Gastrocnemius medialis (tissue), 4 donors: ENCODE results near the gene LHCGR. TPM values are rescaled to one million over a fixed set of nuclear protein-coding genes. Genes with fewer than 3 reads are reported as not detected.

Experiments
- ATAC-seq, 2 donors: fragments of 150-250 bp; one replicate each; pipeline ENCODE4 v1.9.1; 2016
- DNase-seq, 2 donors: peaks; one replicate each; pipeline ENCODE4 v3.0.0-alpha.2; 2019
- H3K27ac ChIP-seq, 4 donors: fragments of 200-600 bp; sonication (generic); 1 replicate in 1 of 4; 2 replicates in 3 of 4; pipeline ENCODE4 v1.5.1; 2016 to 2018; ENCODE audit warnings: mild to moderate bottlenecking in 2 of 4, moderate library complexity in 1 of 4
- H3K27me3 ChIP-seq, 3 donors: fragments of 200-600 bp; sonication (generic) in 2 of 3; 1 replicate in 1 of 3; 2 replicates in 2 of 3; pipeline versions ENCODE4 v1.5.1 to v1.6.0; 2016 to 2019; ENCODE audit warnings: mild to moderate bottlenecking in 1 of 3, moderate library complexity in 1 of 3
- H3K36me3 ChIP-seq, 2 donors: fragments of 200-600 bp; sonication (generic) in 1 of 2; one replicate each; pipeline ENCODE4 v1.5.1; 2017 to 2018
- H3K4me1 ChIP-seq, 2 donors: fragments of 200-600 bp; sonication (generic) in 1 of 2; one replicate each; pipeline ENCODE4 v1.5.1; 2016 to 2017; ENCODE audit warnings: mild to moderate bottlenecking in 2 of 2
- H3K4me3 ChIP-seq, 4 donors: fragments of 200-600 bp; sonication (generic) in 3 of 4; 1 replicate in 1 of 4; 2 replicates in 3 of 4; pipeline ENCODE4 v1.5.1; 2016 to 2019; ENCODE audit warnings: mild to moderate bottlenecking in 2 of 4
- H3K9me3 ChIP-seq, 3 donors: fragments of 200-600 bp; sonication (generic) in 2 of 3; 1 replicate in 1 of 3; 2 replicates in 2 of 3; pipeline ENCODE4 v1.5.1; 2016 to 2019
- POLR2A ChIP-seq, 2 donors: fragments of 450-650 bp; IDR thresholded peaks; one replicate each; pipeline ENCODE4 v1.6.1; 2017; ENCODE audit warnings: antibody characterized with exemption in 2 of 2, mild to moderate bottlenecking in 2 of 2, moderate library complexity in 2 of 2
- in situ Hi-C, 4 donors: fragments of 200-750 bp; cut with MboI; loops; one replicate each; pipeline versions ENCODE4 v1.15.0 to v1.8.0; 2017; ENCODE audit warnings: low sequenced_read_pairs in 4 of 4
- intact Hi-C: fragments of 100-400 bp; cut with DNase I; formaldehyde crosslinking; loops from one replicate; pipeline ENCODE4 v1.15.1; 2023; ENCODE audit warnings: low total_unique reads
- total RNA-seq, 4 donors: library from RNA; depleted of rRNA; stranded (reverse); fragments of >200 nt; gene quantifications; one replicate each; pipeline versions ENCODE4 v1.1.0 to v1.2.3, GENCODE V29; 2016
- TF ChIP-seq, protein P1 (sequence below), 5 experiments: fragments of 450-650 bp in 3 of 5; fragments of 200-600 bp in 2 of 5; sonication (generic) in 2 of 5; IDR thresholded peaks in 4 of 5; conservative IDR thresholded peaks in 1 of 5; 1 replicate in 4 of 5; 2 replicates in 1 of 5; pipeline ENCODE4 v1.5.1; 2016 to 2019; ENCODE audit warnings: antibody characterized with exemption in 5 of 5, mild to moderate bottlenecking in 3 of 5, moderate library complexity in 3 of 5

Gene LHCGR
- total RNA-seq, 4 donors from 2014 or later = not detected

DNA sequence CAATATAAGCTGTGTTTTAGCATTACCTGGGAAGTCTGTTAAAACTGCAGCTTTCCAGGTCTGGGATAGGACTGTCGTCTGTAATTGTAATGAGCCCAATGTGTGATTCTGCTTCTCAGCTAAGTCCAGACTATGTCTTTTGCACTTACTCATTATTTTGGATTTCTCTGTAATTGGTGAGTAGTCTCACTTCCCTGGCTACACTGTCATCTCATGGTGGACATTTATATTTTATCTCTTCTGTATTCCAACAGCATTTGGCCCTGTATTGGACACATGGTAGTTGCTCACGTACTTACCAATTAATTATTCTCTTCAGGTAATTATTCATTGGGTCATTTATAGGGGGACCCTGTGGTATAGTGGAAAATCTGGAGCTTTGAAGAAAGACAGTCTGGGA, 28.0 kb downstream of the LHCGR start:
- in situ Hi-C loops (no loop called here), intact Hi-C loops (no loop called here)
- DNase-seq = no peak
- Histone ChIP-seq H3K27me3 (no peaks in the 10 kb centered on the region), H3K9me3 (no peaks in the 10 kb centered on the region), H3K27ac (no peak overlapping the region), H3K4me1 (no peaks in the 10 kb centered on the region), H3K36me3 (no peaks in the 10 kb centered on the region), H3K4me3 (no peak overlapping the region)
- no peak for ATAC-seq
- TF ChIP-seq POLR2A (IDR thresholded peaks at IDR 0.05) = no peak
- TF ChIP-seq, protein P1, sequence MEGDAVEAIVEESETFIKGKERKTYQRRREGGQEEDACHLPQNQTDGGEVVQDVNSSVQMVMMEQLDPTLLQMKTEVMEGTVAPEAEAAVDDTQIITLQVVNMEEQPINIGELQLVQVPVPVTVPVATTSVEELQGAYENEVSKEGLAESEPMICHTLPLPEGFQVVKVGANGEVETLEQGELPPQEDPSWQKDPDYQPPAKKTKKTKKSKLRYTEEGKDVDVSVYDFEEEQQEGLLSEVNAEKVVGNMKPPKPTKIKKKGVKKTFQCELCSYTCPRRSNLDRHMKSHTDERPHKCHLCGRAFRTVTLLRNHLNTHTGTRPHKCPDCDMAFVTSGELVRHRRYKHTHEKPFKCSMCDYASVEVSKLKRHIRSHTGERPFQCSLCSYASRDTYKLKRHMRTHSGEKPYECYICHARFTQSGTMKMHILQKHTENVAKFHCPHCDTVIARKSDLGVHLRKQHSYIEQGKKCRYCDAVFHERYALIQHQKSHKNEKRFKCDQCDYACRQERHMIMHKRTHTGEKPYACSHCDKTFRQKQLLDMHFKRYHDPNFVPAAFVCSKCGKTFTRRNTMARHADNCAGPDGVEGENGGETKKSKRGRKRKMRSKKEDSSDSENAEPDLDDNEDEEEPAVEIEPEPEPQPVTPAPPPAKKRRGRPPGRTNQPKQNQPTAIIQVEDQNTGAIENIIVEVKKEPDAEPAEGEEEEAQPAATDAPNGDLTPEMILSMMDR (IDR thresholded peaks at IDR 0.05 in 4 of 5, conservative IDR thresholded peaks at IDR 0.05 in 1 of 5) = no peak

DNA sequence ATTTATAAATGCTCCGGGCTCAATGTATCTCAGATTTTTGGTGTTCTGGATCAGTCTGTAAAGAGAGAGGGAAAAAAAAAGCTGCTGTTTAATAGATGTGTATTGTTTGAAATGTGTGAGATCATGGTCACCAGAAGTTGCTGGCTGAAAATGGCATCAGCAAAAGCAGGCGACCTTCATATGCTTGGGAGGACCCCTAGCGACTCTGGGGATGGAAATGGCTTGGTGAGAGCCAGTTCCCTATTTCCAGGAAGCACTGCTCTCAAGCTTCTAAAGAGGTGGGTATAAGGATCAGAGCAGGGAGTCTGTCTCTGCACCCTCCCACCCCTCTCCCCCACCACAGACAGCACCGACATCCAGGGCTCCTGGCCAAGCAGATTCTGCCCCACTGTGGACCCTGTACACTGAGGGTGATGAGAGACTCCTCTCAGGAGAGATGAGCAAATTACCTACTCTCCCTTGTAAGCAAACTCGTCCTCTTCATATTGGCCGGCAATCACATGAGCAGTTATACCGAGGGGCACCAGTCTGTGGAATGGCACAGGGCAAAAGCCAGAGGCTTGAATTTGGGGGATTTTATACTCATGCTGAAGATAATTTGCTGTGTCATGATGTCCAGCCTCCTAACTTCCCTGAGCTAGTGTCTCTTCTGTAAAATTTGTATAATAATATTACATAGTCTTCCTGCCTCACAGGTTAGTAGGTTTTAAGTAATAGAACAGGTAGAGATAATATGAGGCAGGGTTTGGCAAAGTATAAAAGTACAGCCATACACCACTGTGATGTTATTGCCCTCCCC, 29.6 kb downstream of the LHCGR start:
- no peak overlapping the region for H3K27ac ChIP-seq
- TF ChIP-seq, protein P1 (IDR thresholded peaks at IDR 0.05 in 4 of 5, conservative IDR thresholded peaks at IDR 0.05 in 1 of 5) = no peak
- TF ChIP-seq POLR2A (IDR thresholded peaks at IDR 0.05) = no peak
- no peaks in the 10 kb centered on the region for H3K9me3 ChIP-seq
- no peak overlapping the region for H3K4me3 ChIP-seq
- H3K27me3 ChIP-seq = no peaks in the 10 kb centered on the region
- no peaks in the 10 kb centered on the region for H3K4me1 ChIP-seq
- ATAC-seq = no peak
- intact Hi-C loops = no loop called here
- no peak for DNase-seq
- in situ Hi-C loops = no loop called here
- H3K36me3 ChIP-seq = no peaks in the 10 kb centered on the region

- intact Hi-C loops (no loop called here), in situ Hi-C loops (no loop called here)
- H3K9me3 ChIP-seq = no peaks in the 10 kb centered on the region
- ATAC-seq = no peak
- H3K4me3 ChIP-seq = no peak overlapping the region
- no peak for TF ChIP-seq POLR2A (IDR thresholded peaks at IDR 0.05)
- TF ChIP-seq, protein P1 (IDR thresholded peaks at IDR 0.05 in 4 of 5, conservative IDR thresholded peaks at IDR 0.05 in 1 of 5) = no peak
- no peaks in the 10 kb centered on the region for H3K4me1 ChIP-seq
- no peaks in the 10 kb centered on the region for H3K36me3 ChIP-seq
- H3K27me3 ChIP-seq = no peaks in the 10 kb centered on the region
- no peak for DNase-seq
- H3K27ac ChIP-seq = no peak overlapping the region
These were observed 31.2 kb downstream of the LHCGR start for GRCh38 chr2:48724278-48724677.

DNA sequence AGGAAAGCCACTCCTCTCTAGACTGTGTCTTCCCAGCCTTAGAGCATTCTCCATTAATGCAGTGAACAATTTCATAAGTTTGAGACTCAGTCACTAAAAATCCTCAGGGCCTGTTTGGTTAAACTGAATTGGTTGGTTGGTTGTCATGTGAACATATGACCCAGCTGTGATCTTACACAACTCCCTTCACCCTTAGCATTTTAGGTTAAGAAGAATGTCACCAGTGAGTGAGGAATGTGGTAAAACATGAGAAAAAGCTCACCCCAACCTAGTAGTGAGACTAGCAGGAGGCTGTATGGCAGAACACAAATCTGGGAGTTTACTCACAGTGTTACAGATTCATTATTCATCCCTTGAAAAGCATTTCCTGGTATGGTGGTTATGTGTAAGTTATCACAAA, 32.4 kb downstream of the LHCGR start:
- no peaks in the 10 kb centered on the region for H3K9me3 ChIP-seq
- H3K36me3 ChIP-seq = no peaks in the 10 kb centered on the region
- H3K4me3 ChIP-seq = no peak overlapping the region
- intact Hi-C loops (no loop called here), in situ Hi-C loops (no loop called here)
- TF ChIP-seq POLR2A (IDR thresholded peaks at IDR 0.05) = no peak
- TF ChIP-seq, protein P1 (IDR thresholded peaks at IDR 0.05 in 4 of 5, conservative IDR thresholded peaks at IDR 0.05 in 1 of 5) = no peak
- ATAC-seq (no peak), DNase-seq (no peak)
- H3K27me3 ChIP-seq = no peaks in the 10 kb centered on the region
- no peaks in the 10 kb centered on the region for H3K4me1 ChIP-seq
- no peak overlapping the region for H3K27ac ChIP-seq

DNA sequence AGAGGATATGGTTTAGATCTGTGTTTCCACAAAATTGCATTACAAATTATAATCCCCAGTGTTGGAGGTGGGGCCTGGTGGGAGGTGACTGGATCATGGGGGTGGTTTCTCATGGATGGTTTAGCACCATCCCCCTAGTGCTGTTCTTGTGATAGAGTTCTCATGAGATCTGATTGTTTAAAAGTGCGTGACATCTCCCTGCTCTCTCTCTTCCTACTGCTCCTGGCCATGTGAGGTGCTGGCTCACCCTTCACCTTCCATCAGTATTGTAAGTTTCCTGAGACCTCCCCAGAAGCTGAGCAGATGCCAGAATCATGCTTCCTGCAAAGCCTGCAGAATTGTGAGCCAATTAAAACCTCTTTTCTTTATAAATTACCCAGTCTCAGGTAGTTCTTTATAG, 33.1 kb downstream of the LHCGR start:
- Histone ChIP-seq H3K4me3 (no peak overlapping the region), H3K27ac (no peak overlapping the region), H3K9me3 (no peaks in the 10 kb centered on the region), H3K36me3 (no peaks in the 10 kb centered on the region), H3K4me1 (no peaks in the 10 kb centered on the region), H3K27me3 (no peaks in the 10 kb centered on the region)
- intact Hi-C loops = no loop called here
- in situ Hi-C loops = no loop called here
- ATAC-seq (no peak), DNase-seq (no peak)
- TF ChIP-seq, protein P1 (IDR thresholded peaks at IDR 0.05 in 4 of 5, conservative IDR thresholded peaks at IDR 0.05 in 1 of 5) = no peak
- TF ChIP-seq POLR2A (IDR thresholded peaks at IDR 0.05) = no peak
